GM06990 (cell line): ENCODE measurements around the gene PNPLA8.

Source experiments
- DNase-seq: peaks from one replicate; pipeline ENCODE4 v3.0.0-alpha.2; 2011; ENCODE audit not compliant: insufficient read length; ENCODE audit errors: extremely low read depth
- H3K27me3 ChIP-seq: replicated peaks from 2 replicates; pipeline ENCODE4 v1.6.0; 2011; ENCODE audit warnings: low read length; ENCODE audit not compliant: control insufficient read depth, insufficient read depth
- H3K36me3 ChIP-seq: 2 replicates; pipeline ENCODE4 v1.5.1; 2011; ENCODE audit warnings: low read length; ENCODE audit not compliant: control insufficient read depth, insufficient read depth
- H3K4me3 ChIP-seq: replicated peaks from 2 replicates; pipeline ENCODE4 v1.5.1; 2011; ENCODE audit warnings: low read depth, mild to moderate bottlenecking, control low read depth, low read length
- TF ChIP-seq, protein P1 (sequence below): IDR thresholded peaks from 2 replicates; pipeline ENCODE4 v1.5.1; 2011; ENCODE audit warnings: low read length, control low read depth, mild to moderate bottlenecking, inconsistent platforms; ENCODE audit not compliant: insufficient read depth, poor library complexity, severe bottlenecking

Gene PNPLA8

DNA sequence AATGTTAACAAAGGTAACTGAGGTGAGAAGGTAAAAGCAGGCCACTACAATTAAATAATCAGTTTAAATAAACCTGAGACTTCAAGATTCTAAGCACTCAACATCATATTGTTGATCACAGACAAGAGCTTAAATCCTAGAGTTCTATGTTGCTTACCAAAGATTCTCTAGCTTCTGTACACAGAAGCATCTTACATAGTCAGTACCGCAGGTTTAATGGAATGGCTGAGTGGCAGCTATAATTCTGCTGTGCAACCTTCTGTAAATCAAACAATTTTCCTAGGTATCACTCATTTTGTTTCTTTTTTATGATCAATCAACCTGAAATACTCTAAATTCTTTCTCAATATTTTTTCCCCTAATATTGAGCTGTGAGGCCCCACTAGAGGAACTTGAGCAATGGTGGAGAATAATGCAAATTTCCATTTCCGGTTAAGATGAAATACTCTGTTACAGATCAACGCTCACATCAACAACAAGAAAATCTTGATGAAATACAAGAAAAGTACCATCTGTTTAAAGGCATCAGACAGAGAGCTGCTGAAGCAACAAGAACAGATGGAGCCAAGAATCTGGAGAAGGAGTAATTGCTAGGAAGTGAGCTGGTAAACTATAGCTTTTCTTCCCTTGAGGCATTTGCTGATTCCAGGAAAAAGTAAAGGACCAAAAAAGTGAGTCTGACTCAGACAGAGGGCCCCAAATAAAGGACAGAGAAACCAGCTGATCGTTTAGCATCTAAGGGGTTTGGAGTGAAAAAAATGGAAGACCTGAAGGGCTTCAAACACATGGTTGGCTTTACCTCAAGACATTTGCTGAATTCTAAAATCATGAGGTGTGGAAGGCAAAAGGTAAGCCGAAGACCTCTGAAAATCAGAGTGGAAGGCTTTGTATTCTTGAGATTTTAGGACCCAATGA is 22.6 kb downstream of the PNPLA8 start:
- Histone ChIP-seq H3K36me3 (no peaks in the 10 kb centered on the region), H3K27me3 (no peaks in the 10 kb centered on the region), H3K4me3 (no peak overlapping the region)
- TF ChIP-seq, protein P1, sequence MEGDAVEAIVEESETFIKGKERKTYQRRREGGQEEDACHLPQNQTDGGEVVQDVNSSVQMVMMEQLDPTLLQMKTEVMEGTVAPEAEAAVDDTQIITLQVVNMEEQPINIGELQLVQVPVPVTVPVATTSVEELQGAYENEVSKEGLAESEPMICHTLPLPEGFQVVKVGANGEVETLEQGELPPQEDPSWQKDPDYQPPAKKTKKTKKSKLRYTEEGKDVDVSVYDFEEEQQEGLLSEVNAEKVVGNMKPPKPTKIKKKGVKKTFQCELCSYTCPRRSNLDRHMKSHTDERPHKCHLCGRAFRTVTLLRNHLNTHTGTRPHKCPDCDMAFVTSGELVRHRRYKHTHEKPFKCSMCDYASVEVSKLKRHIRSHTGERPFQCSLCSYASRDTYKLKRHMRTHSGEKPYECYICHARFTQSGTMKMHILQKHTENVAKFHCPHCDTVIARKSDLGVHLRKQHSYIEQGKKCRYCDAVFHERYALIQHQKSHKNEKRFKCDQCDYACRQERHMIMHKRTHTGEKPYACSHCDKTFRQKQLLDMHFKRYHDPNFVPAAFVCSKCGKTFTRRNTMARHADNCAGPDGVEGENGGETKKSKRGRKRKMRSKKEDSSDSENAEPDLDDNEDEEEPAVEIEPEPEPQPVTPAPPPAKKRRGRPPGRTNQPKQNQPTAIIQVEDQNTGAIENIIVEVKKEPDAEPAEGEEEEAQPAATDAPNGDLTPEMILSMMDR, result no peak
- DNase-seq, result peak; percentile 36

DNA sequence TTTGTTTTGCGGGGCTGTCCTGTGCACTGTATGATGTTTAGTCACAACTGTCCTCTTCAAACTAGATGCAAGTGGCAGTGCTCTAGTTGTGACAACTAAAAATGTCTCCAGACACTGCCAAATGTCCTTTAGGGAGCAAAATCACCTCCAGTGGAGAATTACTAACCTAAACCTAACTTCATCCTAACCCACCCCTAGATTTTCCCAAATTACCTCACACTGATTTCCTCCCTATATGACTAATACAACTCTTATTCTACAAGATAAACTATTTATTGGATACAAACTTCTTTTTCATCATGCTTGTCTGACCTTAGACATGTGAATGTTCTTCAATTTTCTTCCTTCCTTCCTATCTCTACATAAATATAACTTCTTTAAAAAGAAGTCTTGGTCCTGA is 26.4 kb downstream of the PNPLA8 start:
- Histone ChIP-seq H3K4me3 (no peak overlapping the region), H3K36me3 (no peaks in the 10 kb centered on the region)

DNA sequence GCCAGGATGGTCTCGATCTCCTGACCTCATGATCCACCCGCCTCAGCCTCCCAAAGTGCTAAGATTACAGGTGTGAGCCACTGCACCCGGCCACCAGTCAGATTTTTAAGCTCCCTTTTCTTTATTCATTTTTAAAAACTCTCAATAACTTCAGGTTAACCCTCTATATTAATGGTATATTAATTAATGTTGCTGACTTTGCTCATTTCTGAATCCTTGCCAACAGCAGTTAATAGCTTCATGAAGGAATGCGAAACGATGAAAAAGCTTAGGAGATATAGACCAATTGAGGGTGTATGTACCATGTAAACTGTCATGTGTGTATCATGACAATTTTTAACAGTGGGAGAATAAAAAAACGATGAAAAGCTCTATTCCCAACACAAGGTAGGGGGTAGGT is 27.5 kb downstream of the PNPLA8 start:
- H3K36me3 ChIP-seq, result no peaks in the 10 kb centered on the region; the same call in 1 of the 2 replicates
- no peaks in the 10 kb centered on the region for H3K27me3 ChIP-seq
- no peak for DNase-seq
- TF ChIP-seq, protein P1, result no peak
- H3K4me3 ChIP-seq, result no peak overlapping the region

More for the DNA sequence above, 26.4 kb downstream of the PNPLA8 start:
- H3K27me3 ChIP-seq, result no peaks in the 10 kb centered on the region
- DNase-seq, result no peak
- TF ChIP-seq, protein P1, result no peak

- Histone ChIP-seq H3K36me3 (no peaks in the 10 kb centered on the region; the same call in 1 of the 2 replicates), H3K27me3 (no peaks in the 10 kb centered on the region)
- DNase-seq, result peak; percentile 20
Observed at GRCh38 chr7:108497082-108497725, 28.7 kb downstream of the PNPLA8 start.

DNA sequence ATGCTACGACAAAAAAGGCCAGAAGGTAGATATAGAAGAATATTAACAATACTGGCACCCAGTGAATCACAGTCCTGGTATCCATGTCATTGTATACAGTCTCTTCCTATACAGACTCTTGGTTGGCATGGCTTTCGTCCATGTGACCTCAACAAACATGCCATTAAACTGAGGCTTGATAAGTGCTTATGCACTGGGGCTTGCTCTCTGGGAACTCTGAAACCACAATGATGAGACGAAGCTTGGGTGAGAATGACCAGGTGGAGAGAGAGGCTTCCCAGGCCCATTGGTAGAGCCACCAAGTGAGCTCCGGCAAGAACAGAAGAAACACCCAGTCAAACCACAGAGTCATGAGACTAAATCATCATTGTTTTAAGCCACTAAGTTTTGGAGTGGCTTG is 33.2 kb downstream of the PNPLA8 start:
- no peak for DNase-seq
- H3K36me3 ChIP-seq, result no peaks in the 10 kb centered on the region; the same call in 1 of the 2 replicates
- TF ChIP-seq, protein P1, result no peak

More at GRCh38 chr7:108497082-108497725, 28.7 kb downstream of the PNPLA8 start:
- TF ChIP-seq, protein P1, result peak; percentile 79
- H3K4me3 ChIP-seq, result no peak overlapping the region

More for the DNA sequence above, 33.2 kb downstream of the PNPLA8 start:
- no peak overlapping the region for H3K4me3 ChIP-seq
- no peaks in the 10 kb centered on the region for H3K27me3 ChIP-seq
